Stomach (tissue), 4 donors: ENCODE results near the gene SFXN1.

Source experiments
- EP300 ChIP-seq: sonication (generic); formaldehyde crosslinking; IDR thresholded peaks from one replicate; pipeline ENCODE4 v1.6.1; 2017; ENCODE audit warnings: antibody characterized with exemption
- POLR2A ChIP-seq, 4 donors: fragments of 450-650 bp; IDR thresholded peaks; one replicate each; pipeline ENCODE4 v1.6.1; 2016; ENCODE audit warnings: antibody characterized with exemption in 4 of 4, control low read depth in 2 of 4, mild to moderate bottlenecking in 1 of 4, moderate library complexity in 1 of 4
- POLR2AphosphoS5 ChIP-seq, 3 donors: sonication (generic); formaldehyde crosslinking; IDR thresholded peaks; one replicate each; pipeline ENCODE4 v1.6.1; 2016; ENCODE audit warnings: antibody characterized with exemption in 3 of 3
- TF ChIP-seq, protein P1 (sequence below), 7 experiments: fragments of 450-650 bp in 4 of 7; fragments of 200-600 bp in 3 of 7; sonication (generic) in 3 of 7; IDR thresholded peaks; one replicate each; pipeline ENCODE4 v1.5.1; 2016 to 2019; ENCODE audit warnings: antibody characterized with exemption in 7 of 7, control low read depth in 2 of 7, mild to moderate bottlenecking in 1 of 7

DNA sequence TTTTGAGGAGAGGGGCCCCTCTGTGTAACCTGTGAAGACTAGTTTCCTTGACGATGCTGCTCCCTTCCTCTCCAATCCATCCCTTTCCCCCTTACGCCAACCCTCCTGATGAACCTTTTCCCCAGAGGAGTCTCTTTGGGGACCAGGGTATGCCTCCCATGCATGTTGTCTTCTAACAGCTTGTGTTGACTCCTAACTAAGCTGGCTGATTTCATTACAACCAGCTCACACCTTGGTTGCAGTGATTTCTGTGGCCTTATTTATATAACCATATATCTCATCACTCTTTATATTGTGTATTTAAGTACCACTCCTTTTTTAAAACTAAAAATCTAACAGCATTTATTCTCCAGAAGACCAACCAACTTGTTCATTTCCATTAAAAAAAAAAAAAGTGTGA is 42.5 kb downstream of the SFXN1 start:
- TF ChIP-seq, protein P1, sequence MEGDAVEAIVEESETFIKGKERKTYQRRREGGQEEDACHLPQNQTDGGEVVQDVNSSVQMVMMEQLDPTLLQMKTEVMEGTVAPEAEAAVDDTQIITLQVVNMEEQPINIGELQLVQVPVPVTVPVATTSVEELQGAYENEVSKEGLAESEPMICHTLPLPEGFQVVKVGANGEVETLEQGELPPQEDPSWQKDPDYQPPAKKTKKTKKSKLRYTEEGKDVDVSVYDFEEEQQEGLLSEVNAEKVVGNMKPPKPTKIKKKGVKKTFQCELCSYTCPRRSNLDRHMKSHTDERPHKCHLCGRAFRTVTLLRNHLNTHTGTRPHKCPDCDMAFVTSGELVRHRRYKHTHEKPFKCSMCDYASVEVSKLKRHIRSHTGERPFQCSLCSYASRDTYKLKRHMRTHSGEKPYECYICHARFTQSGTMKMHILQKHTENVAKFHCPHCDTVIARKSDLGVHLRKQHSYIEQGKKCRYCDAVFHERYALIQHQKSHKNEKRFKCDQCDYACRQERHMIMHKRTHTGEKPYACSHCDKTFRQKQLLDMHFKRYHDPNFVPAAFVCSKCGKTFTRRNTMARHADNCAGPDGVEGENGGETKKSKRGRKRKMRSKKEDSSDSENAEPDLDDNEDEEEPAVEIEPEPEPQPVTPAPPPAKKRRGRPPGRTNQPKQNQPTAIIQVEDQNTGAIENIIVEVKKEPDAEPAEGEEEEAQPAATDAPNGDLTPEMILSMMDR (IDR thresholded peaks at IDR 0.05) = no peak
- TF ChIP-seq POLR2AphosphoS5 (IDR thresholded peaks at IDR 0.05) (no peak), POLR2A (IDR thresholded peaks at IDR 0.05) (no peak), EP300 (no peak)
